Kidney capillary endothelial cell (primary cell): ENCODE data around the gene ANGPTL2.

Experiments used
- DNase-seq: peaks from one replicate; pipeline ENCODE4 v3.0.0-alpha.2; 2018; ENCODE audit warnings: low spot score

The ANGPTL2 gene

GRCh38 chr9:127136081-127136879 is 13.8 kb upstream of the ANGPTL2 start:
- no peak for DNase-seq

- no peak for DNase-seq
Observed at GRCh38 chr9:127135056-127135745, 12.8 kb upstream of the ANGPTL2 start.

- DNase-seq: no peak
Observed at GRCh38 chr9:127133739-127134167, 11.3 kb upstream of the ANGPTL2 start.

DNA sequence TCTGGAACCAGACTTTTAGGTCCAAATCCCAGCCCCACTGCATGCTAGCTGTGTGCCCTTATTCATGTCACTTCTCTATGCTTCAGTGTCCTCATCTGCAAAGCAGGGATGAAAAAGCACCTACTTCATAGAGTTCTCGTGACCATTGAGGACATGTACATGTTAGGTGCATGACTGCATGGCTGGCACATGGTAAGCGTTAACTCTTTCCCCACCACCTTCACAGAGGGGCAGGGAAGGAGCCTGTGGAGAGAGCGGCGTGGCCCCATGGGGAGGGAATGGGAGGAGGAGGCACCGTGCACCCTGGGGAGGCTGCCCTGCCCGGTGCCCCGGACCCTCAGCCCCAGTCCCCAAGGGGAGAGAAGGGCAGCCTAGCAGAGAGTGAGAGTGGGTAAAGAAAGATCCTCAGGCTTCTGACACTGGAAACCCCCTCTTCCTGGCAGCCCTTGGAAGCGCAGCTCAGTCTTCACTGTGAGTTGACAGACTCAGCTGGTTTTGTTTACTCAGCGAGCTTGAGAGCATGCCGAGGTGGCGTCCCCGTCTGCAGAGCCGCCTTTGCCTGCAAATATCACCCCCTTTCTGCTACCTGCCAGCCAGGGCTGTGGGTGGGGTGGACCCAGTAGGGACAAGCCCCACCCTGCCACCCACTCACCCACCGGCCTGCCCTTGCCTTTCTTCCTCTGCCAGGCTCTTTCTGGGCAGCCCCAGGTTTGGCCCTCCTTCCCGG is 10.6 kb upstream of the ANGPTL2 start:
- DNase-seq: no peak

- DNase-seq: no peak
Observed at GRCh38 chr9:127132375-127132774, 9.9 kb upstream of the ANGPTL2 start.

DNA sequence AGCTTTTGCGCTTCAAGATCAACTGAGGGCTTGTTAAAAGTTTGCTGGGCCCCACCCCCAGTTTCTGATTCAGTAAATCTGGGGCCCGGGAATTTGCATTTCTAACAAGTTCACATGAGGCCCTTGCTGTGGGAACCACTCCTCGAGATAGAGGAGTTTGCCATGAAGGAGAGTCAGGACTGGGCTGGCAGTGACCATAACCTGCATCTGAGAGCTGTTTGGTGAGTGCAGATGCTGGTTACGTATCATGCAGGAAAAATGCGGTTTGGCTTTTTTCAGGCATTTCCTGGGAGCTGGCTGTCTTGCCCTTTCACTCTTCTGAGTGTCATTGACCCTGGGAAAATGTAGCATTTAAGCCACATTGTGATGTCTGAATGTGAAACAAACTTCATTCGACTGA is 9.4 kb upstream of the ANGPTL2 start:
- no peak for DNase-seq

DNA sequence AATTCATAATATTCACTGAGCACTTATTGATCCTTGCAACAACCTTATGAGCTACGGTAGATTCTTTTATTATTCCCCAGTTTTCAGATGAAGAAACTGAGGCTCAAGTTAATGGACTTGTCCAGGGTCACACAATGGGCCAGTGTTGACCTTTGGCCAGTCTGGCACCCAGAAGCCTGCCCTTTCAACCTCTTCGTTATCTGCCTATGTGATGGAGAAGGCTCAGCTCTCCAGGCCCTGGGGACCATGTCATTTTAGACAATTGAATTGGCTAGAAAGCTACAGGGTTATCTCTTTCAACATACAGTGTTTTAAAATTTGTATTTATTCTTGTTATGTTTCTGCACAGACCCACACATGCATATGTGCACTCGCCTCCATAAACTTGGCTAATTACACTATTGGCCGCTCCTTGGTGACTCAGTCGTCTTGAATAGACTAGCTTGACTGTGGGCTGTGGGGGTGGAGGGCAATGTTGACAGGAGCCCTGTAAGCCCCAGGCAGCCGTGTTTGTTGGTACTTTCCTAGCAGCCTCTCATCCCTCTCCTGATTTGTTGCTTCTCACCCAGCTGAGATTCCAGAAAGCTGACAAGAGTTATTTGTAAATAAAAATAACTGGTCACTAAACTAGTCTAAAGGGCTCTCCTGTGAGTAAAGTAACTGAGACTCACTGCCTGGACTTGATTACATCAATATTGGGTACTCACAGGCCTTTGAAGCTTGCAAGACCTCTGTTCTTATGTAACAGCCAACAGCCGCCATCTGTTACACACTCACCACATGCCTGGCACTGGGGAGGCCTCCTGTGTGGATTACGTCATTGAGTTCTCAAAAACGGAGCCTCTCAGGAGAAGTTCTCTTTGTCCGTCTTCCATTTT is 8.5 kb upstream of the ANGPTL2 start:
- DNase-seq: no peak

DNA sequence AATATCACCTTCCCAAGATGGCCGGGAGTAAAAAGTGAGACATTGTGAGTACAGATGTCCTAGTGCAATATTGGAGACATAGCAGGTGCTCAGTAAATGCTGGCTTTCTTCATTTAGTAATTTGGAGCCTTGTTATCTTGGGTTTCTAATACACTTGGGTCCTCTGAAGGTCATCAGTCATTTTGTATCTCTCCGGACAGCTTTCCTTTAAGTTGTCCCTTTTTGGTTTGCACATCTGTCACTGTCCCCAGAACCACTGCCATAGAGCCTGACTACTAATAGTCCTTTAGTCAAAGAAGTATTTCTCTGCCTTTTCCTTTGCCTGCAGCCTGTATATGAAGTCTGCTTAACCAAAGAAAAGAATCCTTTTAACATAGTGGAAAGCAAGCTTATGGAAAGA is 7.8 kb upstream of the ANGPTL2 start:
- DNase-seq: no peak

DNA sequence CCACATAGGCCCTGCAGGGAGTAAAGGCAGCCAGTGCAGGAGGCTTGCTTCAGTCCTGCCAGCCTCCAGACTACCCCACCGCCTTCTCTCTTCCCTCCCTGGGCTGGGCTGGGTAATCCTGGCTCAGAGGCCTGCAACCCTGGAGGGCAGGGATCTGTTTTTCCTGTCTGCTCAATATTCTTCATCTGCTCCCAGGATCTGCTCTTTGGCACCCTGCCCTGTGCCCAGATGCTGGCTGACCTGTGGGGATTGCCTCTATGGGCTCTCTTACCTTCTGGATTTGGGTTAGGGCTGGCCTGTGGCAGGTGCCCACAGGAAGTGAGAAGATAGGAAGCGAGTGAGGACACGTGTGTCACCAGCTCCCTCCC is 7.3 kb upstream of the ANGPTL2 start:
- DNase-seq: no peak

GRCh38 chr9:127129073-127129717 is 6.8 kb upstream of the ANGPTL2 start:
- DNase-seq: no peak

DNA sequence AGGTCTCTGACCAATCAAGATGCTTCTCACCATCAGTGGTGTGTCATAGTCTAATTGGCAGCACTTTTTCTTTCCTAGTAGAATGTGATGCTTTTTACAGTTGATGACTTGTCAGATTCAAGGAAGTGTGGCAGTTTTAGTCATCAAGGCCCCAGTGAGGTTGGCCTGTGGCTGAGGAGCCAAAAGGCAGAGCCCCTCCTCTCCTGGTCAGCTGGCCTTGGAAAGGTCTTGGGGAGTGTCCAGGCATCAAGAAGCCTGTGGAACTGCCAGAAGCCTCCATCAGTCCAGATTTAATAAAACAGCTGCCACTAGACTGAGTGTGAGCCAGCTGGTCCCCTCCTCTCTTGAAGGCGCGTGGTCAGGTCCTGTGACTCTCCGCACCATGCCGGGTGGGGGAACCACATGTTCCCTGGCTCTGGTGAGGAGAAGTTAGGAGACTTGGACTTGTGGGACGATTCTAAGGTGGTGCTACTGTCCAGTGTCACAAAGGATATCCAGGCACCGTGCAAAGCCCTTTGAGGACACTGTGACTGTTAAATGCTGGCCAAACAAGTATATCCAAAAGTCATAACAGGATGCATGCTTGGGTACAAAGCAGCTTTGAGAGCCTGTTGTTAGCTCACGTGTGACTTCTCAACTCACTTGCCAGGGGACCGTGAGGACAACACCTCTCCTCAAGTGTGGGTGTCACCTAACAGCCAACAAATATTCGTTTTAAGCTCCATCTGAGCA is 6.1 kb upstream of the ANGPTL2 start:
- DNase-seq: peak; percentile 28

GRCh38 chr9:127126971-127127370 is 4.5 kb upstream of the ANGPTL2 start:
- DNase-seq: no peak

- no peak for DNase-seq
Observed at GRCh38 chr9:127124792-127125191, 2.4 kb upstream of the ANGPTL2 start.

GRCh38 chr9:127124111-127124531 is 1.7 kb upstream of the ANGPTL2 start:
- no peak for DNase-seq

DNA sequence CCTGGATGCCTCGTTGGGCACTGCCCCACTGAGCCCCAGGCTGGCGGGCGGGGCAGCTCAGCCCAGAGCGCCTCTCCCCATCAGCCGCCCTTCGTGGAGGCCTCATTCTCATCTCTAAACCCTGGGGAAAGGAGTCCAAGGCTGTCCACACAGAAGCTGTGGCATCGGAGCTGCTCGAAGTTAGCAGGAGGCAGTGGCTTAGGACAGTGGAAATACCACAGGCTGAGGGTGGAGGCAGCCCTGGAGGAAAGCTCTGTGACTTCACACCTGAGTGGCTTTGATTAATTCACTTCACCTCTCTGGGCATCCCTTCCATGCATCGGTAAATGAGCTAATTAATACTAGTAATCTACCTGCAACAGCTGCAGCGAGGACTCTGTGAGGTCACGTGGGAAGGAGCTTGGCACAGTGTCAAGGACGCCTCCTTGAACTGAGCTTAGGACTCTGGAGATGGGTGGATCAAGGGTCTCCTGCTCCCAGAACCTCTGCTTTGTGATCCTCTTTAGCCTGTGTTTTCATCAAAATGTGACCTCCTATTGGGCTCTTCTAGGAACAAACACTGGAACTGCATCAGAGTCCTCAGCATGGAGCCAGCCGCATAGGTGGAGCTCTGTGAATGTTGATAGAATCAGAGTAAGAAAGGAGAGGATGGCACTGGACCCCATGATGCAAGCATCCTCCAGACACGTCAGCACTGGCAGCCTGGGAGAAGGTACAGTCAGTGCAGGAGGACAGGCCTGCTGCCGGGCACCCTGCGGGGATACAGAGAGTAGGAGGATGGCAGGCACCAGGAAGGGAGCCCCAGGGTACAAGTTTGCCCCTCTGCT is 842 bp upstream of the ANGPTL2 start:
- no peak for DNase-seq

- no peak for DNase-seq
Observed at GRCh38 chr9:127121628-127122175, 733 bp downstream of the ANGPTL2 start.

- no peak for DNase-seq
Observed at GRCh38 chr9:127119320-127119709, 3.1 kb downstream of the ANGPTL2 start.

DNA sequence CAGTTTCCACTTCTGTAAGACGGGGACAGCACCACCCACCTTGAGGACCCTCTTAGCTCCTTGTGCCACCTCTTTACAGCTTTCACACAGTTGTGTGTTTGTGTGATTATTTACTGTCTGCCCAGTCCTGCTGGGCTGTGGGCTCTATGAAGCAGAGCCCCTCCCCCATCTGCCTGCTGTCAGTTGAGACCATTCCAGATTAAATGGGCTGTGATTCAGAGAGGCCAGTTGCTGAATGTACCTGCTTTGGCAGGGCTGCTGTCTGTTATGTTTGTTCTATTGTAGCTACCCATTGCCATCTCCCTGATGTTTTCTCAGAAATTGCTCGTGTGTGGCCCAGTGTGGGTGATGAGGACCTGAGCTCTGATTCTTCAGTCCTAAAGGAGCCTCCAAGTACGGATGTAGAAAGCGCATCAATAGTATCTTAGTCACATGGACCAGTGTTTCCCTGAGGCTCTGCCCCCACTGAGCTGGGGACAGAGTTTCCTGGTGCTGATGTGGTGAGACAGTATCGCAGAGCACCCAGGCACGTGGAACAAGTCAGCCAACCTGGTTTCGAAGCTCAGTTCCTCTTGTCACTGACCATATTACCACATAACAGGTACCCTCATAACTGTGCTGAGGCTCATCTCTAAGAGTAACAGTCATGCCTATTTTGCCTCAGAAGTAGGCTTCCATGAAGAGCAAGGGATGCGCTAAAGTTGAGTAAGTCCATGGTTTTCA is 3.7 kb downstream of the ANGPTL2 start:
- no peak for DNase-seq

DNA sequence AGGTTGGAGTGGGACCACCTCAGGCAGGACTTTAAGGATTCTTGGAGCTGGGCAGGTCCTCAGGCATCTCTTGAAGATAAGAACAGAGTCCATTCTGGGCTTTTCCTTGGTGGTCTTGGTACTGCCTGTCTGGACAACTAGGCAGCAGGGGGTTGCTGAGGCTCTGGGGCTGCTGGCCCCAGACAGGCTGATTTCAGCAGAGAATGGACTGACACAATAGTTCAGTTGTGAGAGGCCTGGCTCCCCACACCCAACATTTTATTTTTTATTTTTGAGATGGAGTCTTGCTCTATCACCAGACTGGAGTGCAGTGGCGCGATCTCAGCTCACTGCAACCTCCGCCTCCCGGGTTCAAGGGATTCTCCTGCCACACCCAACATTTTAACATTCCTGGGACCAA is 4.6 kb downstream of the ANGPTL2 start:
- DNase-seq: no peak
